HG03520 (cell line): ENCODE measurements around the gene FOXN3.
"Not testable (repeated sequence)": the region's sequence is repeated elsewhere in the genome, so short reads cannot be mapped to it uniquely, and the experiment has no call there.

ENCODE experiments used
- ATAC-seq: cut with Tn5 transposase; IDR thresholded peaks from one replicate; pipeline ENCODE4 v1.9.1; 2021; ENCODE audit warnings: mild to moderate bottlenecking, moderate library complexity; ENCODE audit not compliant: unreplicated experiment

The FOXN3 gene

DNA sequence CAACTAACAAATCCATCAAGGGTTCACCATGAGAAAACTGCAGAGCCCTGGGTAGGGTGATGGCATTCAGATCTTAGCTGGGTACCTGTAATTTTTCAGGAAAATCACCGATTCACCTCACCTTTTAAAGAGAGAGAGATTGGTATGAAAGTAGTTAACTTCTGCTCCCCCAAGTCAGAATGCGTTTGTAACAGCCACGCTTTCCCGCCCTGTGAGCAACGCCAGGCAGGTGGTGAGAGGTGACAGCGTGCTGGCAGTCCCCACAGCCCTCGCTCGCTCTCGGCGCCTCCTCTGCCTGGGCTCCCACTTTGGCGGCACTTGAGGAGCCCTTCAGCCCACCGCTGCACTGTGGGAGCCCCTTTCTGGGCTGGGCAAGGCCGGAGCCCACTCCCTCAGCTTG, 305.8 kb downstream of the FOXN3 start:
- ATAC-seq, result not testable (repeated sequence)

DNA sequence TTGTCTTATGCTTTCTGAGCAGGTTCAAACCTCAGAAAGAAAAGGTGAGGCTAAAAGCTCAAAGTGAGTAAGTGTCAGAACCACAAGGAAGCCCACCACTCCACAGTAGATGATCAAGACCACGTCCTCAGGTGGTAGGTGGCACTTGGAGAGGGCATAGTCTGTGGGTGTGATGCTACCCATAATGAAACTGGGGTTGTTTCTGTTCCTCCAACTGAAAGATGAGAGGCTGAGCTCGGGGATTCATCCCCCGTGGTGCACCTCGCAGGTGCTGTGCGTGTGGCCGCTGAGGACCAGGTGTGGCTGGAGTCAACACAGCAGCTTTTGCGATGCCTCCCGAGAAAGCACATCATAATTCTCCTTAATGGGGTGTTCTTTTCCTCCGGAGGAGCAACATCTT, 306.9 kb downstream of the FOXN3 start:
- ATAC-seq, result no peak

DNA sequence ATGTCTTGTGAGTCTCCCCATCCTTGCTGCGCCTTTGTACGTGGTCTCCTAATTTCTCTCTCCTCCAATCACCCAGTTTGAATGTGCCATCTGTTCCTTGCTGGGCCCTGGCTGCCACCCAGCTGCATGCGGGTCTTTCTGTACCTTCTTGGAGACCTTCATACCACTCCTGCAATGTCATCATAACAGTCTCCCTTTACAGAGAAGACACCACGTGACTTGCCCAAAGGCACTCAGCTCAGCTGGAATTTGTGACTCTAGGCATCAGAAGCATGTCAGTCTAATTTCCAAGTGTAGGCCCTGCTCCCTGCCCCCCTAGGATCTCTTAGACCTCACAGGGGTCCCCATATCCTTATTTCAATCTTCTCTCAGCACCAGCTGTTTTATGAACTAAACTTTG, 308.4 kb downstream of the FOXN3 start:
- no peak for ATAC-seq

DNA sequence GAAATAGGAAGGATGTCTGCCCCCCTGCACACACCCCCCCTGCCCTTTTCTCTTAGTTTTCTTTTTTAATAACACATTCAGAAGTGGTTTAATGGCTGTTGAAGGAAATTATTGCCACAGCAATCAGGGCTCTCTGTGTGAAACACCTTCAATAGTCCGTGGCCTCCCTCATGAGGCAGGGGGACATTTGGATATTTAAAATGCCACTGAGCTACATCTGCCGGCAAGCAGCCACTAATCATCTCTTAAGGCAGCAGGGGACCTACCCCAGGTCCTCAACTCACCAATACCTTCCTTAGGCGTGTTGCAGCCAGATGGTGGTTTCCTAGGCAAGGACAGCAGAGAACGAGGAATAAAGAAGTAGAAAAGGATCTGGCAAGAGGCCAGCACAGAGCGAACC, 309.4 kb downstream of the FOXN3 start:
- no peak for ATAC-seq
